HUES6 (cell line): Measurements from ENCODE around the gene DPYSL5.
"Not testable (repeated sequence)": the region's sequence is repeated elsewhere in the genome, so short reads cannot be mapped to it uniquely, and the experiment has no call there.

Experiments used
- H3K27ac ChIP-seq: 2 replicates; pipeline ENCODE4 v1.7.0; 2013; ENCODE audit warnings: low read depth, mild to moderate bottlenecking, low read length, inconsistent platforms
- H3K27me3 ChIP-seq: 2 replicates; pipeline ENCODE4 v1.6.1; 2013; ENCODE audit warnings: low read length; ENCODE audit not compliant: control insufficient read depth, insufficient read depth
- H3K36me3 ChIP-seq: 2 replicates; pipeline ENCODE4 v1.6.1; 2013; ENCODE audit warnings: low read length; ENCODE audit not compliant: control insufficient read depth, insufficient read depth
- H3K4me1 ChIP-seq: 2 replicates; pipeline ENCODE4 v1.6.1; 2013; ENCODE audit warnings: low read length; ENCODE audit not compliant: control insufficient read depth, insufficient read depth
- H3K4me3 ChIP-seq: 2 replicates; pipeline ENCODE4 v1.5.1; 2013; ENCODE audit warnings: low read depth, low read length
- H3K9ac ChIP-seq: one replicate; pipeline ENCODE4 v1.6.1; 2013; ENCODE audit warnings: mild to moderate bottlenecking, low read length
- H3K9me3 ChIP-seq: 2 replicates; pipeline ENCODE4 v1.6.1; 2013; ENCODE audit warnings: low read depth, low read length; ENCODE audit not compliant: control insufficient read depth, insufficient read depth

DPYSL5 gene

GRCh38 chr2:26876260-26876659, 28.3 kb downstream of the DPYSL5 start:
- Histone ChIP-seq H3K36me3 (no peaks in the 10 kb centered on the region), H3K27me3 (peaks cover 26% of the 10 kb centered on the region), H3K9ac (no peak overlapping the region), H3K4me3 (no peak overlapping the region), H3K27ac (no peak overlapping the region), H3K9me3 (no peaks in the 10 kb centered on the region), H3K4me1 (no peaks in the 10 kb centered on the region)

- H3K27ac ChIP-seq: no peak overlapping the region
- H3K36me3 ChIP-seq: no peaks in the 10 kb centered on the region
- H3K9ac ChIP-seq: no peak overlapping the region
- H3K27me3 ChIP-seq: peaks cover 20% of the 10 kb centered on the region
- H3K9me3 ChIP-seq: no peaks in the 10 kb centered on the region
- H3K4me1 ChIP-seq: no peaks in the 10 kb centered on the region
- H3K4me3 ChIP-seq: no peak overlapping the region
Measured at GRCh38 chr2:26877276-26877675, 29.3 kb downstream of the DPYSL5 start.

GRCh38 chr2:26880161-26880560, 32.2 kb downstream of the DPYSL5 start:
- no peaks in the 10 kb centered on the region for H3K9me3 ChIP-seq
- H3K4me3 ChIP-seq: no peak overlapping the region
- no peaks in the 10 kb centered on the region for H3K4me1 ChIP-seq
- no peaks in the 10 kb centered on the region for H3K36me3 ChIP-seq
- H3K9ac ChIP-seq: no peak overlapping the region
- H3K27ac ChIP-seq: no peak overlapping the region
- H3K27me3 ChIP-seq: peaks cover 2% of the 10 kb centered on the region

- H3K9ac ChIP-seq: no peak overlapping the region
- H3K27me3 ChIP-seq: no peaks in the 10 kb centered on the region; the same call in 1 of the 2 replicates
- no peak overlapping the region for H3K4me3 ChIP-seq
- H3K27ac ChIP-seq: no peak overlapping the region
- H3K9me3 ChIP-seq: no peaks in the 10 kb centered on the region
- no peaks in the 10 kb centered on the region for H3K4me1 ChIP-seq
- H3K36me3 ChIP-seq: no peaks in the 10 kb centered on the region
Measured at GRCh38 chr2:26880910-26881435, 33.0 kb downstream of the DPYSL5 start.

GRCh38 chr2:26882220-26882619, 34.3 kb downstream of the DPYSL5 start:
- H3K9me3 ChIP-seq, H3K27ac ChIP-seq, H3K27me3 ChIP-seq, H3K9ac ChIP-seq, H3K36me3 ChIP-seq, H3K4me1 ChIP-seq, H3K4me3 ChIP-seq: not testable (repeated sequence)

GRCh38 chr2:26883956-26884355, 36.0 kb downstream of the DPYSL5 start:
- Histone ChIP-seq H3K27ac (no peak overlapping the region), H3K36me3 (no peaks in the 10 kb centered on the region), H3K27me3 (no peaks in the 10 kb centered on the region; the same call in 1 of the 2 replicates)

GRCh38 chr2:26884486-26884885, 36.6 kb downstream of the DPYSL5 start:
- no peaks in the 10 kb centered on the region; the same call in 1 of the 2 replicates for H3K27me3 ChIP-seq
- H3K9ac ChIP-seq: no peak overlapping the region
- no peak overlapping the region for H3K4me3 ChIP-seq
- no peak overlapping the region for H3K27ac ChIP-seq
- H3K4me1 ChIP-seq: no peaks in the 10 kb centered on the region
- H3K36me3 ChIP-seq: no peaks in the 10 kb centered on the region
- no peaks in the 10 kb centered on the region for H3K9me3 ChIP-seq

More at GRCh38 chr2:26883956-26884355, 36.0 kb downstream of the DPYSL5 start:
- H3K9ac ChIP-seq: no peak overlapping the region
- no peak overlapping the region for H3K4me3 ChIP-seq
- no peaks in the 10 kb centered on the region for H3K9me3 ChIP-seq
- no peaks in the 10 kb centered on the region for H3K4me1 ChIP-seq

- Histone ChIP-seq H3K9me3 (no peaks in the 10 kb centered on the region), H3K9ac (no peak overlapping the region), H3K27me3 (no peaks in the 10 kb centered on the region), H3K27ac (no peak overlapping the region), H3K4me1 (no peaks in the 10 kb centered on the region), H3K36me3 (no peaks in the 10 kb centered on the region), H3K4me3 (no peak overlapping the region)
Measured at GRCh38 chr2:26885651-26886329, 37.9 kb downstream of the DPYSL5 start.

GRCh38 chr2:26886736-26887135, 38.8 kb downstream of the DPYSL5 start:
- no peak overlapping the region for H3K27ac ChIP-seq
- no peak overlapping the region for H3K9ac ChIP-seq
- H3K27me3 ChIP-seq: no peaks in the 10 kb centered on the region
- H3K36me3 ChIP-seq: no peaks in the 10 kb centered on the region
- no peaks in the 10 kb centered on the region for H3K4me1 ChIP-seq
- no peak overlapping the region for H3K4me3 ChIP-seq
- H3K9me3 ChIP-seq: no peaks in the 10 kb centered on the region

- Histone ChIP-seq H3K4me1 (no peaks in the 10 kb centered on the region), H3K27me3 (no peaks in the 10 kb centered on the region), H3K36me3 (no peaks in the 10 kb centered on the region), H3K9ac (no peak overlapping the region), H3K4me3 (no peak overlapping the region), H3K27ac (no peak overlapping the region), H3K9me3 (no peaks in the 10 kb centered on the region)
Measured at GRCh38 chr2:26887151-26887550, 39.2 kb downstream of the DPYSL5 start.

- Histone ChIP-seq H3K4me1 (no peaks in the 10 kb centered on the region), H3K27ac (no peak overlapping the region), H3K27me3 (no peaks in the 10 kb centered on the region)
Measured at GRCh38 chr2:26889796-26890195, 41.9 kb downstream of the DPYSL5 start.

More at GRCh38 chr2:26889796-26890195, 41.9 kb downstream of the DPYSL5 start:
- Histone ChIP-seq H3K9ac (no peak overlapping the region), H3K9me3 (no peaks in the 10 kb centered on the region), H3K36me3 (no peaks in the 10 kb centered on the region), H3K4me3 (no peak overlapping the region)
